ENCODE data around the gene UTF1. TPM values are rescaled to one million over a fixed set of nuclear protein-coding genes. Genes with fewer than 3 reads are reported as not detected.

Gene UTF1
- total and polyA plus RNA-seq, 2 donors (not counting 1 experiment from before 2014, with no cell fraction given) = 0.10 to 0.25 TPM

DNA sequence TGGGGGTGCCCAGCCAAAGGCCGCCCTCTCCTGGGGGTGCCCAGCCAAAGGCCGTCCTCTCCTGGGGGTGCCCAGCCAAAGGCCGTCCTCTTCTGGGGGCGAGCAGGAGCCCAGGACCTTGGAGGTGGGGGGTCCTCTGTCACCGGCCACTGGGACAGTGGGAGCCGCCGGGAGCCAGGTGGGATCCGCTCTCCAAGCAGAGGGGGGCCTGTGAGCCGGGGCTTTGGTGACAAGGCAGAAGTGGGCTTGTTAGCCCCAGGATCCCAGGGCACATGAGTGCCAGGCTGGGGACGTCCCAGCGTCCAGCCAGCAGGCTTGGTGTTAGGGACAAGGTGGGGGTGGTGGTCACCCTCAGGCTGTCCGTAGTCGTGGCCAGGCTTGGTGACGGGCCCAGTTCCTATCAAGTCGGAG is 29.4 kb upstream of the UTF1 start:
- Mint-ChIP-seq H3K4me3 (no peak overlapping the region), H3K4me1 (no peaks in the 10 kb centered on the region), H3K27ac (no peak overlapping the region), H3K27me3 (no peaks in the 10 kb centered on the region), H3K9me3 (ENCODE audit: insufficient read depth) (no peaks in the 10 kb centered on the region)
- Histone ChIP-seq H3K4me1 (ENCODE audit: control insufficient read depth in 2 of 2, insufficient read depth in 2 of 2, low read length in 2 of 2) (no peaks in the 10 kb centered on the region), H3K9ac (ENCODE audit: low read length) (no peak overlapping the region), H3K4me2 (replicated peaks; ENCODE audit: low read depth, low read length, poor library complexity, severe bottlenecking) (no peak overlapping the region), H3K4me3 (ENCODE audit: control extremely low read depth in 1 of 5, extremely low read depth in 1 of 5, insufficient read depth in 1 of 5, low read depth in 2 of 5, low read length in 4 of 5) (no peak overlapping the region), H3K27me3 (replicated peaks in 1 of 4; ENCODE audit: control extremely low read depth in 1 of 4, control insufficient read depth in 3 of 4, insufficient read depth in 4 of 4, low read length in 3 of 4) (no peaks in the 10 kb centered on the region), H3K79me2 (ENCODE audit: control insufficient read depth, insufficient read depth, low read length) (no peaks in the 10 kb centered on the region), H3K9me3 (ENCODE audit: control extremely low read depth in 1 of 3, control insufficient read depth in 2 of 3, insufficient read depth in 1 of 3, low read length in 2 of 3) (no peaks in the 10 kb centered on the region), H4K20me1 (ENCODE audit: control insufficient read depth, insufficient read depth, low read length, poor library complexity, severe bottlenecking) (no peaks in the 10 kb centered on the region), H3K27ac (ENCODE audit: low read length in 2 of 2) (no peak overlapping the region), H2AFZ (ENCODE audit: insufficient read depth, low read depth, low read length, poor library complexity, severe bottlenecking) (no peak overlapping the region), H3K36me3 (replicated peaks in 1 of 2; ENCODE audit: control extremely low read depth in 1 of 2, control insufficient read depth in 1 of 2, extremely low read depth in 1 of 2, insufficient read depth in 2 of 2, low read length in 1 of 2) (no peaks in the 10 kb centered on the region)
- intact Hi-C loops (cut with micrococcal nuclease) = no loop called here
- DNase-seq (no peak), ATAC-seq (ENCODE audit: low read depth) (no peak)
- ChIA-PET CTCF (no interaction called here), POLR2A (no interaction called here)
- WGBS (ENCODE audit: insufficient coverage) = 89% methylated on average over 15 of the region's 15 CpGs
- no peak for TF ChIP-seq EZH2 (IDR thresholded peaks at IDR 0.05; ENCODE audit: borderline replicate concordance, insufficient read depth, low read depth, low read length, poor library complexity, severe bottlenecking)
- no peak for TF ChIP-seq CTCF (IDR thresholded peaks at IDR 0.05)

DNA sequence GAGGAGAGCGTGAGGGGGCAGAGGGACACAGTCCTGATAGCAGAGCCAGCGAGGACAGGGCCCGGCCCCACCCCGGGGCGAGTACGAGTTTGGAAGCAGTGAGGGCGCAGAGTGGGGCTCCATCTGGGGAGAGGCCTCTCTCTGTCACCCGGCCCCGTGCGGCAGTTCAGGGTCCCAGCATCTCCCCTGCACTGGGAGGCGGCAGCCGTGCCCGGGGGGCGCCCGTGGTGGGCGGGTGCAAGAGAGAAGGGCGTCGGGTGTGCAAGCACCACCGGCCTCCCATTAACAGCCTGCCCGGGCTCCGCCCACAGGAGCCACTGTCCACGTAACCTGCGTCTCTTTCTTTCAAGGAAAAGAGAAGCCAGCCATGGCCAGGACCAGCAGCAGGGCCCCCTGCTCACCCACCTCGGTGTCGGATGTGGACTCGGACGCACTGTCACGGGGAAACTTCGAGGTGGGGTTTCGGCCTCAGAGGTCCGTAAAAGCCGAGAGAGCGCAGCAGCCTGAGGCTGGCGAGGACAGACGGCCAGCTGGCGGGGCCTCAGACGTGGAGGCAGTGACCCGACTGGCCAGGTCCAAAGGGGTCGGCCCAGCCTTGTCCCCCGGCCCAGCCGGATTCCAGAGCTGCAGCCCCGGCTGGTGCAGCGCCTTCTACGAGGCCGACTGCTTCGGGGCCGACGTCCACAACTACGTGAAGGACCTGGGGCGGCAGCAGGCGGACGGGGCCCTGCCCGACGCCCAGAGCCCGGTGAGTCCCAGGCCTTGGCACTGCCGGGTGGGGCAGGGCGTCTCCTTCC is 28.7 kb upstream of the UTF1 start:
- ATAC-seq (ENCODE audit: low read depth) (no peak), DNase-seq (no peak)
- no peaks in the 10 kb centered on the region for H3K36me3 ChIP-seq (replicated peaks in 1 of 2; ENCODE audit: control extremely low read depth in 1 of 2, control insufficient read depth in 1 of 2, extremely low read depth in 1 of 2, insufficient read depth in 2 of 2, low read length in 1 of 2)
- H3K4me1 ChIP-seq (ENCODE audit: control insufficient read depth in 2 of 2, insufficient read depth in 2 of 2, low read length in 2 of 2) = no peaks in the 10 kb centered on the region
- POLR2A ChIA-PET = no interaction called here
- no peak overlapping the region for H3K9ac ChIP-seq (ENCODE audit: low read length)
- TF ChIP-seq EZH2 (IDR thresholded peaks at IDR 0.05; ENCODE audit: borderline replicate concordance, insufficient read depth, low read depth, low read length, poor library complexity, severe bottlenecking) (no peak), CTCF (IDR thresholded peaks at IDR 0.05) (no peak)
- CTCF ChIA-PET = no interaction called here
- H3K27ac Mint-ChIP-seq = no peak overlapping the region
- no peaks in the 10 kb centered on the region for H3K27me3 Mint-ChIP-seq
- H3K79me2 ChIP-seq (ENCODE audit: control insufficient read depth, insufficient read depth, low read length) = no peaks in the 10 kb centered on the region
- no peaks in the 10 kb centered on the region for H4K20me1 ChIP-seq (ENCODE audit: control insufficient read depth, insufficient read depth, low read length, poor library complexity, severe bottlenecking)
- 94% methylated on average over 57 of the region's 57 CpGs for WGBS (ENCODE audit: insufficient coverage)
- no peak overlapping the region for H3K4me3 ChIP-seq (ENCODE audit: control extremely low read depth in 1 of 5, extremely low read depth in 1 of 5, insufficient read depth in 1 of 5, low read depth in 2 of 5, low read length in 4 of 5)
- intact Hi-C loops (cut with micrococcal nuclease) = no loop called here
- H3K27me3 ChIP-seq (replicated peaks in 1 of 4; ENCODE audit: control extremely low read depth in 1 of 4, control insufficient read depth in 3 of 4, insufficient read depth in 4 of 4, low read length in 3 of 4) = no peaks in the 10 kb centered on the region
- H3K4me3 Mint-ChIP-seq = no peak overlapping the region
- no peak overlapping the region for H3K4me2 ChIP-seq (replicated peaks; ENCODE audit: low read depth, low read length, poor library complexity, severe bottlenecking)
- H3K9me3 Mint-ChIP-seq (ENCODE audit: insufficient read depth) = no peaks in the 10 kb centered on the region
- no peaks in the 10 kb centered on the region for H3K9me3 ChIP-seq (ENCODE audit: control extremely low read depth in 1 of 3, control insufficient read depth in 2 of 3, insufficient read depth in 1 of 3, low read length in 2 of 3)
- H3K27ac ChIP-seq (ENCODE audit: low read length in 2 of 2) = no peak overlapping the region
- no peak overlapping the region for H2AFZ ChIP-seq (ENCODE audit: insufficient read depth, low read depth, low read length, poor library complexity, severe bottlenecking)
- H3K4me1 Mint-ChIP-seq = no peaks in the 10 kb centered on the region
